Measurements from ENCODE around the gene ANKZF1. TPM values are rescaled to one million over a fixed set of nuclear protein-coding genes. Genes with fewer than 3 reads are reported as not detected.
A peak's percentile ranks its signal among the peaks of the same experiment; 100 is the strongest.
"Not testable (repeated sequence)": the region's sequence is repeated elsewhere in the genome, so short reads cannot be mapped to it uniquely, and the experiment has no call there.

Gene ANKZF1
- total RNA-seq (2014; rRNA removed; shearing (Covaris generic); ENCODE audit: low replicate concordance): 21.3 and 23.4 TPM in 2 replicates

GRCh38 chr2:219229305-219230058 lies at the start of gene ANKZF1, which contains the start of gene ATG9A:
Gene ANKZF1, plus strand, starts transcription at chr2:219229806. Its CDS starts 452 bp downstream, at chr2:219230258.
Gene ATG9A, minus strand, starts transcription at chr2:219229636. Its CDS starts 1,612 bp downstream, at chr2:219228024.
- H3K36me3 ChIP-seq: peaks cover 55% of the 10 kb centered on the region
- no peaks in the 10 kb centered on the region for H3K27me3 ChIP-seq
- DNase-seq: peak; percentile 99
- H3K4me3 ChIP-seq: peak within 1 kb of the TSS; percentile 74
- no peaks in the 10 kb centered on the region for H3K9me3 ChIP-seq

GRCh38 chr2:219180961-219181360 lies 48.6 kb upstream of the ANKZF1 start:
- Histone ChIP-seq H3K36me3 (peaks cover 45% of the 10 kb centered on the region), H3K9me3 (no peaks in the 10 kb centered on the region), H3K27me3 (no peaks in the 10 kb centered on the region), H3K4me3 (no peak overlapping the region)
- no peak for DNase-seq

GRCh38 chr2:219181531-219181930 lies 48.1 kb upstream of the ANKZF1 start:
- DNase-seq: no peak
- Histone ChIP-seq H3K27me3 (no peaks in the 10 kb centered on the region), H3K36me3 (peaks cover 45% of the 10 kb centered on the region), H3K4me3 (no peak overlapping the region), H3K9me3 (no peaks in the 10 kb centered on the region)

GRCh38 chr2:219182331-219183150 lies 47.1 kb upstream of the ANKZF1 start:
- Histone ChIP-seq H3K36me3 (peaks cover 45% of the 10 kb centered on the region), H3K4me3 (no peak overlapping the region), H3K27me3 (no peaks in the 10 kb centered on the region), H3K9me3 (no peaks in the 10 kb centered on the region)
- DNase-seq: no peak

- Histone ChIP-seq H3K4me3 (no peak overlapping the region), H3K27me3 (no peaks in the 10 kb centered on the region), H3K36me3 (peaks cover 45% of the 10 kb centered on the region), H3K9me3 (no peaks in the 10 kb centered on the region)
- DNase-seq: no peak
These were observed 46.3 kb upstream of the ANKZF1 start for GRCh38 chr2:219183151-219183772.

- Histone ChIP-seq H3K9me3 (no peaks in the 10 kb centered on the region), H3K4me3 (no peak overlapping the region), H3K36me3 (peaks cover 41% of the 10 kb centered on the region), H3K27me3 (no peaks in the 10 kb centered on the region)
- DNase-seq: no peak
These were observed 45.5 kb upstream of the ANKZF1 start for GRCh38 chr2:219184121-219184520.

GRCh38 chr2:219186754-219187456 lies 42.7 kb upstream of the ANKZF1 start:
- no peaks in the 10 kb centered on the region for H3K27me3 ChIP-seq
- no peak overlapping the region for H3K4me3 ChIP-seq
- H3K9me3 ChIP-seq: no peaks in the 10 kb centered on the region
- H3K36me3 ChIP-seq: peaks cover 19% of the 10 kb centered on the region
- DNase-seq: no peak

- no peaks in the 10 kb centered on the region; the same call in 1 of the 2 replicates for H3K27me3 ChIP-seq
- no peak overlapping the region for H3K4me3 ChIP-seq
- DNase-seq: no peak
- H3K9me3 ChIP-seq: no peaks in the 10 kb centered on the region
- H3K36me3 ChIP-seq: no peaks in the 10 kb centered on the region
These were observed 32.2 kb upstream of the ANKZF1 start for GRCh38 chr2:219197388-219197787.

GRCh38 chr2:219198974-219199373 lies 30.6 kb upstream of the ANKZF1 start:
- Histone ChIP-seq H3K9me3 (no peaks in the 10 kb centered on the region), H3K27me3 (no peaks in the 10 kb centered on the region; the same call in 1 of the 2 replicates), H3K36me3 (no peaks in the 10 kb centered on the region)

GRCh38 chr2:219199470-219200211 lies 30.0 kb upstream of the ANKZF1 start:
- no peak for DNase-seq
- no peaks in the 10 kb centered on the region for H3K36me3 ChIP-seq
- no peaks in the 10 kb centered on the region for H3K9me3 ChIP-seq

More at GRCh38 chr2:219198974-219199373, 30.6 kb upstream of the ANKZF1 start:
- no peak overlapping the region for H3K4me3 ChIP-seq
- no peak for DNase-seq

GRCh38 chr2:219200502-219201326 lies 28.9 kb upstream of the ANKZF1 start:
- not testable (repeated sequence) for H3K9me3 ChIP-seq, H3K27me3 ChIP-seq, DNase-seq, H3K4me3 ChIP-seq, H3K36me3 ChIP-seq

More at GRCh38 chr2:219199470-219200211, 30.0 kb upstream of the ANKZF1 start:
- Histone ChIP-seq H3K27me3 (no peaks in the 10 kb centered on the region; the same call in 1 of the 2 replicates), H3K4me3 (no peak overlapping the region)

GRCh38 chr2:219201331-219201730 lies 28.3 kb upstream of the ANKZF1 start:
- H3K36me3 ChIP-seq, H3K9me3 ChIP-seq, H3K27me3 ChIP-seq, H3K4me3 ChIP-seq, DNase-seq: not testable (repeated sequence)

GRCh38 chr2:219204425-219205164 lies 25.0 kb upstream of the ANKZF1 start:
- no peaks in the 10 kb centered on the region for H3K27me3 ChIP-seq
- no peak overlapping the region for H3K4me3 ChIP-seq
- H3K36me3 ChIP-seq: peaks cover 20% of the 10 kb centered on the region
- no peaks in the 10 kb centered on the region for H3K9me3 ChIP-seq
- DNase-seq: no peak

- no peak for DNase-seq
- Histone ChIP-seq H3K36me3 (peaks cover 23% of the 10 kb centered on the region), H3K9me3 (no peaks in the 10 kb centered on the region), H3K27me3 (no peaks in the 10 kb centered on the region), H3K4me3 (no peak overlapping the region)
These were observed 24.5 kb upstream of the ANKZF1 start for GRCh38 chr2:219205165-219205538.

- Histone ChIP-seq H3K36me3 (peaks cover 29% of the 10 kb centered on the region), H3K27me3 (no peaks in the 10 kb centered on the region), H3K4me3 (peak overlapping the region; percentile 72), H3K9me3 (no peaks in the 10 kb centered on the region)
- no peak for DNase-seq
These were observed 23.7 kb upstream of the ANKZF1 start for GRCh38 chr2:219205981-219206327.

All from MG63 (cell line).